NAMALWA (cell line): Measurements from ENCODE around the gene RBKS.

Experiments used
- DNase-seq: peaks from one replicate; pipeline ENCODE4 v3.0.0-alpha.2; 2015; ENCODE audit warnings: low spot score

Gene RBKS

GRCh38 chr2:27890146-27890923 is at the start of gene RBKS, which contains the start of gene BABAM2:
Gene RBKS (minus strand): TSS chr2:27890387. CDS start chr2:27890345, 42 bp downstream.
Gene BABAM2 (plus strand): TSS chr2:27890729. CDS start chr2:27894557, 3,828 bp downstream.
- peak; percentile 88 for DNase-seq

DNA sequence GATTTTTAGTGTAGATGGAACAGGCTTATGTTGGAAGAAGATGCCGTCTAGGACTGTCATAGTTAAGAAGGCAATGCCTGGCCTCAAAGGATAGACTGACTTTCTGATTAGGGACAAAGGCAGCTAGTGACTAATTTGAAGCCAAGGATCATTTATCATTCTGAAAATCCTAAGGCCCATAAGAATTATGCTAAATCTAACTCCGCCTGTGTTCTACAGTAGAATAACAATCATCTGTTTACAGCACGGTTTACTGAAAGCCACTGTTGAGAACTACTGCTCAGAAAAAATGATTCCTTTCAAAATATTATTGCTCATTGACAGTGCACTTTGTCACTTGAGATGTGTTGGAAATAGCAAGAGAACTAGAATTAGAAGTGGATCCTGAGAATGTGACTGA is 44.8 kb upstream of the RBKS start:
- DNase-seq: no peak

- DNase-seq: no peak
These were observed 42.2 kb upstream of the RBKS start for GRCh38 chr2:27932396-27932795.

DNA sequence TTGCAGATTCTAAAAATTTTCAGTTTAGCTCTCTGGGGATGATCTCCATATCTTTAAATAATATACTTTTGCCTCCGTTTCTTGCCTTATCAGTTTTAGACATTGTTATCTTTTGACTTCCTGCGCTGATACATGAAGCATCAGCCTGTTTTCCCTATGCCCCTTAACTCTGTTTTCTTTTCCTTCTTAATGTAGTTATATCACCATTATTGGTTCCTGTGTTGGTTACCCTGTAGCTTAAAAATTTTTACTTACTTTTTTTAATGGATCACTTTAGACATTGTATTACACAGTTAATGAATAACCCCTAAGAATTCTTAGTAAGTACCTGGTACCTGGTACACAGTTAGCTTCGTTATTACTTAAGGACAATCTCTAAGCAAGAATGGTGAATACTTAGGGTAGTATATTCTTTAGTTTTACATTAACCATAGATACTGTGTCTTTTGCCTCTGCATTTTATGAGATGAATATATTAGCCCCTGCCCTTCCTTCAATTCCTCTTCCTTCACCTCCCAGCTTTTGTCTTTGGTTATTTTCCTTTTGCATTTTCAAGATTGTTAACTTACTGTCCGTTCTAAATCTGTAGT is 41.3 kb upstream of the RBKS start:
- DNase-seq: no peak

GRCh38 chr2:27929916-27930486 is 39.8 kb upstream of the RBKS start:
- DNase-seq: no peak

DNA sequence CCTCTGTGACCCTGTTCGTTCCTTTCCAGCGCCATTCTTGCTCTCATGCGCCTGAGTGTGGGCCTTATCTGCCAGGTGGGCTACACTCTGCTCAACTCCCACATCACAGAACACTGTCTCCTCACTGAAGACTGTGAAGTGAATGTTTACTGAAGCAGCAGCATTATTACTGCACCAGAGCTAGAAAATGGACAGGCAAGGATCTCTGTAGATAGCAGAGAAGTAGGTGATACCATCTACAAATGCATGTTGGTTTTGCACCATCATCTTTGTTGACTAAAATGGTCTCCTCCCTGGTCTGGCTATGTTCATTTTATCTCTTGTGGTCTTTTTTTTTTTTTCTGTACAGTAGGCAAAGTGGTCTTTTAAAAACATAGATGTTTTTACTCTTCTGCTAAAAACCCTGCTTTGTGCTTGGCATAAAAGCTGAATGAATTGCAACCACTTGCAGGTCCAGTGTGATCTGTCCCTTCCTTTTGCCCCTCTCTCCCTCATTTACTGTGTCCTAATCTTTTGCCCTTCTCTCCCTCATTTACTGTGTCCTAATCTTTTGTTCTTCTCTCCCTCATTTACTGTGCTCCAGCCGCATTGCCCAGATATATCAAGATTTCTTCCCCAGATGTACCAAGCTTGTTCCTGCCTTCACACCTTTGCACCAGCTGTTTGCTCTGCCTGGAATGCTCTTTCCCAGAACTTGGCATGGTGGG is 35.7 kb upstream of the RBKS start:
- DNase-seq: no peak

- DNase-seq: no peak
These were observed 32.7 kb upstream of the RBKS start for GRCh38 chr2:27922842-27923241.

GRCh38 chr2:27921880-27922547 is 31.8 kb upstream of the RBKS start:
- DNase-seq: no peak

DNA sequence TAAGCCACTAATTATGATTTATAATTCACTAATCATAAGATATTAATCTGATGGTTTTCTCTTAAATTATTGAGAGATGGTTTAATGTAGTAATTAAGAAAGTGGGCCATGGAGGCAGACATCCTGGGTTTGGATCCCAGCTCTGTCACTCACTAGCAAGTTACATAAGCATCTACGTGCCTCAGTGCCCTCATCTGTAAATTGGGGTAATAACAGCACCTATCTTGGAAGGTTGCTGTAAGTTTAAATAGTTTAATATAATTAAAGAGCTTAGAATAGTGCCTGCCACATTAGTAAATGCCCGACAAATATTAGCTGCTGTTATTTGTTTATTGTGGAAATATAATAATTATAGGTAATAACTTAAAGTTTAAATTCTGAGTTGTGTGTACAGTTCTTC is 31.2 kb upstream of the RBKS start:
- no peak for DNase-seq

DNA sequence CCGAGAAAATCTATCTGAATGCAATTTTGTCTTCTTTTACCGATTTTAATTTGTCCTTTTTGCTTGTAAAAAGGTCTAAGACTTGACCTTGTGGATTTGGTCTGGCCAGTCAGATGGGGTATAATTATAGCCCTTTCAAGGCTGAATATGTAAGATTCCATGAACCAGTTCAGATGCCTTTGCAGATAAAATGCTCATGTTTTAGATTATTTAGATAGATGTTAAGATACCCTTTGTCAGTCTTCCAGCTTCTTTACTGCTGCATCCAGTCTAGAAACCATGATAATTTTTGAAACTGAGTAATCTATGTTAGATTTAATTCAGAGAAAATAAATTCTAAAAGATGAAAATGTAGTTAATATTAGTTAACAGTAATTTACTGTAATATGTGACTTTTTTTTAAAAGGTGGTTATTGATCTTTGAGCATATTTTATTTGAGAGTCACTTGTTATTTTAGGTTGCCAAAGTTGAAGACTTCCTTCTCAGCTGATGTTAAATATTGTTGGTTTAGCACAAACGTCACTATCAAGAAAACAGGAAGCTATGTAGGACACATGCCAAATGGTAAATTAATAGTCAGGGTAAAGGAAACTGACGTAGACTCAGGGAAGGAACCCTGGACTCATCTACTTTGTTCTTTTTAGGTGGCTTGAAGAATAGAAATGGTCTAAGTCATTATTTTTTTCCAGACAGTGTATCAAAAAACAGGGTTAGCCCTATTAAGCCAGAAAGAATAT is 30.1 kb upstream of the RBKS start:
- DNase-seq: peak; percentile 44

DNA sequence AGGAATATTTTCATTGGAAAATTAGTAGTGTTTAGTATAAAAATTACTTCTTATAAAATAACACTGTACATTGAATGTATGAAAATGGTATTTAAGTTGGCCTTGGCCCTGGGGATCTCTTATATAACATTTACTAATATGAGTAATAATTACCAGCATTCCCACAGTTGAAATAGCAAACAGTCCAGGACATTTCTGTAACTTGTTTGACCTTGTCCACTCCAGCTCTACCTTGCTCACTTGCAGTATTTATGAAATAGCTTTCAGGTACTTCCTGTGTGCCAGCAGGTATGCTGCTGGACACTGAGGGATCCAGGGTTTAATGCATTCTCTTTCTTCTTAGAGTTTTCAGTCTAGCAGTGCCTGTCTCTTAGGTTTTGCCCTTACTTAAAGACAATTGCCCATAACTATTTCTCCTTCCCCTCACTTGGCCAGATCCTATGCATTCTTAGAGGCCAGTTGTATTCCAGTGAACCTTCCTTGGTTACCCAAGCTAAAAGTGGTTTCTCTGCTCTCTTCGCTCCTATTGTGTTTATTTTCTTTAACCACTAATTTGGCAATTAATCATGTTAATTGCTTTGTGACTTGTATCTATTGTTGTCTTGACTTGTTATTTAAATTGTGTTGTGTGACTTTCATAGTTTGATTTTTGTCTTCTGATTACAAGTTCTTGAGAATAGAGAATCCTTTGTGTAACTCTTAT is 26.3 kb upstream of the RBKS start:
- no peak for DNase-seq

- DNase-seq: no peak
These were observed 25.7 kb upstream of the RBKS start for GRCh38 chr2:27915874-27916273.

GRCh38 chr2:27915191-27915590 is 25.0 kb upstream of the RBKS start:
- DNase-seq: no peak

- DNase-seq: no peak
These were observed 24.6 kb upstream of the RBKS start for GRCh38 chr2:27914805-27915175.

GRCh38 chr2:27914041-27914804 is 24.0 kb upstream of the RBKS start:
- DNase-seq: no peak

DNA sequence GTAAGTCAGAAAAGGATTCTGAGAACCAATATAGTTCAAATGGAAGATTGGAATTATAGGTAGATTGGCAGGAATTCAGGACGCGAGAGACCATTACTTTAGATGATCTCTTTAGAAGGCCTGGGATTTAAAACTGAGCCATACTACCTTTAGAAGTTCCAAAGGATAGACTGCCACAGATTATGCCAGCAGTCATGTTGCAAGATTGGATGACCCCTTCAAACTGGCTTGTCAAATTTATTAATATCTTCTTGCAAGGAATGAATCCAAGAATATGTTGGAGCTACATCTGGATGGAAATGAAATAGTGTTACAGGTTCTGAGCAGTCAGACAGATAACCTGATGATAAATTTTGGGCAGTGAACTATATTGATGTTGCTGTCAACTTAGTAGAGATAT is 22.3 kb upstream of the RBKS start:
- DNase-seq: no peak

DNA sequence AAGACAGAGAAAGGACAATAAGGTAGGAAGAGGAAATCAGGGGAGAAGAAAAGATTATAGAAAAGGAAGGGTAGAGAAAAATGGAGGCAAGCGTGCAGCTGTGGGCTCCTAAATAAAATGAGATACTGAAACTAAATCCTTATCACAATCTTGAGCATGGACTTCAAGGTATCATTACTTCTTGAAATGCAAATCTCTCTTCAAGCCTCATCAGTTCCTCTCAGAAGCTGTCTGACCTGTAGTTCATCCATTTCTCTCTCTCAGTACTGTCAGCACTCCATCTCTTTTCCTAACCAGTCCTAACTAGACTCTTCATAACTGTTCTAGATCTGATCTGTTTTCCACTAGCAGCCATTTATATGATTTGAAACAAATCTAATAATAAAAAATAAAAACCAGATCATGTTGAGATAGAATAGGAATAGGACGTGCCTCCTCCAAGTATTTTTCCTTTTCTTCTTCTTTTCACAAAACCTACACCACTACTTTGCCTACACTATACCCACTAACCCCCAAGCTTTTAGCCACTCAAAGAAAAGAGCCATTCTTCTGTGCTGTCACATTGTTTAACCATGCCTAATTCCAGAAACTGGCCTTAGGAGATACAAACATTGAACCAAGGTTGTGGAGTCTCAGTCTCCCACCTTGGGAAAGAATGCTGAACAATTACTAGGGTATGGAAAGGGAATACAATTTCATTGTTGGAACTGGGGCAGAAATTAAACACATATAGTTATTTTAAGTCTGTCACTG is 21.4 kb upstream of the RBKS start:
- DNase-seq: no peak

DNA sequence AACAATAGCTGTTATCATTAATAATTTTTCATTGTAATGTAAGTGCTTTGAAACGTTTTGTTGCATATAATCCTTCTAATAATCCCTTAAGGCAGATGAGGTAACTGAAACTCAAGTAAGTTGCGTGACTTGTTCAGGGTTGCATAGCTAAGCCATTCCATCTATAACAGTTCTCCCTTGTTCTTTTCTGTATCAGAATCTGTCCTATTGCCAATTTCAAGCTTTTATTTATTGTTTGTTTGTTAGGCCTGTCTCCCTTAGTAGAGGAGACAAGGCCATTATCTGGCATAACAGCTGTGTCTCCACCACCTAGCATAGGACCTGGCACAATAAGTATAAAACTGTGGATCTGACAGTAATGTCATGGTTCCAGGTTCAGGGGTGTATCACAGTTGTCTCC is 19.7 kb upstream of the RBKS start:
- DNase-seq: no peak

DNA sequence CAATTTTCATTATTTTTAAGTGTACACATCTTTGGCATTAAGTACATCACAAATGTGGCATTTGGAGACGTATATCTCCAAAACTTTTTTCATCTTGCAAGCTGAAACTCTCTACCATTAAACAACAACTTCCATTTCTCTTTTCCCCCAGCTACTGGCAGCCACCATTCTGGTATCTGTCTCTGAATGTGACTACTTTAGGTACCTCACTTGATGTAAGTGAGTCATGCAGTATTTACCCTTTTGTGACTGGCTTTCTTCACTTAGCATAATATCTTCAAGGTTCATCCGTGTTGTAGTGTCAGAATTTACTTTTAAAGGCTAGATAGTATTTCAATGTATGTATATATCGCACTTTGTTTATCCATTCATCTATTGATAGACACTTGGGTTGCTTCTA is 17.4 kb upstream of the RBKS start:
- DNase-seq: no peak
